Mammary epithelial cell (primary cell): ENCODE results near the gene KREMEN2.

Source experiments
- EZH2 ChIP-seq: IDR thresholded peaks from 2 replicates; pipeline ENCODE4 v1.6.1; 2012; ENCODE audit warnings: low read length, inconsistent platforms, borderline replicate concordance
- TF ChIP-seq, protein P1 (sequence below), 2 donors: IDR thresholded peaks in 1 of 2; conservative IDR thresholded peaks in 1 of 2; 2 replicates each; pipeline ENCODE4 v1.5.1; 2011 to 2012; ENCODE audit warnings: inconsistent platforms in 2 of 2, low read length in 2 of 2, mild to moderate bottlenecking in 2 of 2, control low read depth in 1 of 2, low read depth in 1 of 2; ENCODE audit not compliant: insufficient read depth in 1 of 2; ENCODE audit errors: extremely low read depth in 1 of 2

DNA sequence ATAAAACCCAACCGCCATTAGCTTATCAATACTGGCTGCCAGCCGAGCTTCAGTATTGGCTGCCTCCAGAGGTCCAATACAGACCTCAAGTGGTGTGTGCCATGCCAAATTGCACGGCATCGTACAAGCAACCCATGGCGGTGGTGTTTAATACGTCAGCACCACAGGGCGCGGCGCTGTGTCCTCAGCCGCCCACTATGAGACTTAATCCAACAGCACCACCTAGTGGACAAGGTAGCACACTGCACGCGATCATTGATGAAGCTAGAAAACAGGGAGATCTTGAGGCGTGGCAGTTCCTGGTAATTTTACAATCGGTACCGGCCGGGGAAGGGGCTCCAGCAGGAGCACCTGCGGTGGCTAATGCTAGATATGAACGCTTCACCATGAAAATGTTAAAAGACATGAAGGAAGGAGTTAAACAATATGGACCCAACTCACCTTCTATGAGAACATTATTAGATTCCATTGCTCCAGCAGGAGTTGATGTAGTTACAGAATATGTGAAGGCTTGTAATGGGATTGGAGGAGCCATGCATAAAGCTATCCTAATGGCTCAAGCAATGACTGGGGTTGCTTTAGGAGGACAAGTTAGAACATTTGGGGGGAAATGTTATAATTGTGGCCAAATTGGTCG, 36.9 kb upstream of the KREMEN2 start:
- TF ChIP-seq, protein P1, sequence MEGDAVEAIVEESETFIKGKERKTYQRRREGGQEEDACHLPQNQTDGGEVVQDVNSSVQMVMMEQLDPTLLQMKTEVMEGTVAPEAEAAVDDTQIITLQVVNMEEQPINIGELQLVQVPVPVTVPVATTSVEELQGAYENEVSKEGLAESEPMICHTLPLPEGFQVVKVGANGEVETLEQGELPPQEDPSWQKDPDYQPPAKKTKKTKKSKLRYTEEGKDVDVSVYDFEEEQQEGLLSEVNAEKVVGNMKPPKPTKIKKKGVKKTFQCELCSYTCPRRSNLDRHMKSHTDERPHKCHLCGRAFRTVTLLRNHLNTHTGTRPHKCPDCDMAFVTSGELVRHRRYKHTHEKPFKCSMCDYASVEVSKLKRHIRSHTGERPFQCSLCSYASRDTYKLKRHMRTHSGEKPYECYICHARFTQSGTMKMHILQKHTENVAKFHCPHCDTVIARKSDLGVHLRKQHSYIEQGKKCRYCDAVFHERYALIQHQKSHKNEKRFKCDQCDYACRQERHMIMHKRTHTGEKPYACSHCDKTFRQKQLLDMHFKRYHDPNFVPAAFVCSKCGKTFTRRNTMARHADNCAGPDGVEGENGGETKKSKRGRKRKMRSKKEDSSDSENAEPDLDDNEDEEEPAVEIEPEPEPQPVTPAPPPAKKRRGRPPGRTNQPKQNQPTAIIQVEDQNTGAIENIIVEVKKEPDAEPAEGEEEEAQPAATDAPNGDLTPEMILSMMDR (conservative IDR thresholded peaks at IDR 0.05 in 1 of 2, IDR thresholded peaks at IDR 0.05 in 1 of 2; ENCODE audit: extremely low read depth in 1 of 2, insufficient read depth in 1 of 2, low read depth in 1 of 2, low read length in 2 of 2): peak; percentile 93 to 95
- no peak for TF ChIP-seq EZH2
